Fibroblast of upper back skin (primary cell): ENCODE measurements around the gene PRDM15.

ENCODE experiments used
- DNase-seq: peaks from one replicate; pipeline ENCODE4 v3.0.0-alpha.2; 2013

The PRDM15 gene

GRCh38 chr21:41908829-41909228, 29.7 kb upstream of the PRDM15 start:
- no peak for DNase-seq

GRCh38 chr21:41907496-41908258, 28.5 kb upstream of the PRDM15 start:
- DNase-seq = no peak

GRCh38 chr21:41906770-41907169, 27.6 kb upstream of the PRDM15 start:
- DNase-seq = no peak

- no peak for DNase-seq
Observed at GRCh38 chr21:41903559-41904351, 24.6 kb upstream of the PRDM15 start.

GRCh38 chr21:41902946-41903345, 23.8 kb upstream of the PRDM15 start:
- no peak for DNase-seq

- no peak for DNase-seq
Observed at GRCh38 chr21:41901782-41902181, 22.6 kb upstream of the PRDM15 start.

- DNase-seq = no peak
Observed at GRCh38 chr21:41901099-41901498, 22.0 kb upstream of the PRDM15 start.

- DNase-seq = no peak
Observed at GRCh38 chr21:41900401-41900800, 21.3 kb upstream of the PRDM15 start.

- no peak for DNase-seq
Observed at GRCh38 chr21:41899426-41900202, 20.5 kb upstream of the PRDM15 start.

GRCh38 chr21:41898998-41899397, 19.9 kb upstream of the PRDM15 start:
- no peak for DNase-seq

- DNase-seq = no peak
Observed at GRCh38 chr21:41897700-41898099, 18.6 kb upstream of the PRDM15 start.

- DNase-seq = no peak
Observed at GRCh38 chr21:41897047-41897669, 18.0 kb upstream of the PRDM15 start.

GRCh38 chr21:41895643-41896493, 16.7 kb upstream of the PRDM15 start:
- DNase-seq = no peak

- peak; percentile 91 for DNase-seq
Observed at GRCh38 chr21:41894922-41895557, 15.9 kb upstream of the PRDM15 start.

GRCh38 chr21:41894511-41894910, 15.4 kb upstream of the PRDM15 start:
- no peak for DNase-seq

- DNase-seq = no peak
Observed at GRCh38 chr21:41892726-41893125, 13.6 kb upstream of the PRDM15 start.

GRCh38 chr21:41891132-41891531, 12.0 kb upstream of the PRDM15 start:
- DNase-seq = no peak

GRCh38 chr21:41890355-41890754, 11.2 kb upstream of the PRDM15 start:
- DNase-seq = no peak

GRCh38 chr21:41888749-41889376, 9.7 kb upstream of the PRDM15 start:
- DNase-seq = no peak

GRCh38 chr21:41887667-41888066, 8.5 kb upstream of the PRDM15 start:
- no peak for DNase-seq

GRCh38 chr21:41886328-41886727, 7.2 kb upstream of the PRDM15 start:
- no peak for DNase-seq
